Liver (tissue), 9 donors: ENCODE measurements around the gene CASQ2. TPM values are rescaled to one million over a fixed set of nuclear protein-coding genes. Genes with fewer than 3 reads are reported as not detected.

Experiments used
- DNase-seq: peaks from one replicate; pipeline ENCODE4 v3.0.0-alpha.2; 2017; ENCODE audit warnings: low spot score
- H3K27ac ChIP-seq, 2 donors: one replicate each; pipeline ENCODE4 v1.7.0; 2013; ENCODE audit warnings: inconsistent platforms in 2 of 2, low read length in 2 of 2, control low read depth in 1 of 2, low read depth in 1 of 2, mild to moderate bottlenecking in 1 of 2
- H3K27me3 ChIP-seq, 4 donors: one replicate each; pipeline versions ENCODE4 v1.6.1 to v1.7.0; 2013; ENCODE audit warnings: low read length in 3 of 4, inconsistent platforms in 1 of 4, mild to moderate bottlenecking in 1 of 4, moderate library complexity in 1 of 4; ENCODE audit not compliant: control insufficient read depth in 4 of 4, insufficient read depth in 4 of 4
- H3K36me3 ChIP-seq, 4 donors: one replicate each; pipeline versions ENCODE4 v1.6.1 to v1.7.0; 2013; ENCODE audit warnings: low read length in 3 of 4, mild to moderate bottlenecking in 3 of 4, low read depth in 1 of 4, moderate library complexity in 1 of 4; ENCODE audit not compliant: control insufficient read depth in 4 of 4, insufficient read depth in 3 of 4
- H3K4me1 ChIP-seq, 4 donors: one replicate each; pipeline versions ENCODE4 v1.6.1 to v1.7.0; 2013; ENCODE audit warnings: low read length in 3 of 4, mild to moderate bottlenecking in 3 of 4, moderate library complexity in 1 of 4; ENCODE audit not compliant: control insufficient read depth in 4 of 4, insufficient read depth in 4 of 4
- H3K4me3 ChIP-seq, 3 donors: one replicate each; pipeline versions ENCODE4 v1.6.1 to v1.7.0; 2013; ENCODE audit warnings: low read length in 3 of 3, control low read depth in 1 of 3, low read depth in 1 of 3, mild to moderate bottlenecking in 1 of 3
- H3K9ac ChIP-seq, 2 donors: one replicate each; pipeline ENCODE4 v1.7.0; 2013; ENCODE audit warnings: low read length in 2 of 2, mild to moderate bottlenecking in 2 of 2, moderate library complexity in 2 of 2, control low read depth in 1 of 2, low read depth in 1 of 2
- H3K9me3 ChIP-seq, 4 donors: one replicate each; pipeline versions ENCODE4 v1.6.1 to v1.7.0; 2013; ENCODE audit warnings: low read length in 3 of 4; ENCODE audit not compliant: control insufficient read depth in 4 of 4
- ATF3 ChIP-seq: IDR thresholded peaks from 2 replicates; pipeline ENCODE4 v1.6.1; 2016; ENCODE audit warnings: antibody characterized with exemption
- CTCF ChIP-seq: fragments of 150-350 bp; IDR thresholded peaks from 2 replicates; pipeline ENCODE4 v1.5.1; 2017; ENCODE audit warnings: improper control_type of control experiment, low read depth, low read length; ENCODE audit not compliant: missing input control
- EGR1 ChIP-seq, 2 donors: IDR thresholded peaks; 2 replicates each; pipeline ENCODE4 v1.6.1; 2016 to 2018; ENCODE audit warnings: antibody characterized with exemption in 2 of 2, low read depth in 2 of 2
- FOXA1 ChIP-seq: IDR thresholded peaks from 2 replicates; pipeline ENCODE4 v1.6.1; 2016; ENCODE audit warnings: antibody characterized with exemption
- HNF4G ChIP-seq: IDR thresholded peaks from 2 replicates; pipeline ENCODE4 v1.6.1; 2016; ENCODE audit warnings: antibody characterized with exemption
- NR2F2 ChIP-seq: IDR thresholded peaks from 2 replicates; pipeline ENCODE4 v1.6.1; 2016; ENCODE audit warnings: antibody characterized with exemption
- RAD21 ChIP-seq, 2 donors: IDR thresholded peaks; 2 replicates each; pipeline ENCODE4 v1.6.1; 2016; ENCODE audit warnings: antibody characterized with exemption in 2 of 2, mild to moderate bottlenecking in 2 of 2
- REST ChIP-seq: IDR thresholded peaks from 2 replicates; pipeline ENCODE4 v1.6.1; 2016; ENCODE audit warnings: antibody characterized with exemption, mild to moderate bottlenecking
- RXRA ChIP-seq, 2 donors: IDR thresholded peaks; 2 replicates each; pipeline ENCODE4 v1.6.1; 2017 to 2018; ENCODE audit warnings: antibody characterized with exemption in 2 of 2, mild to moderate bottlenecking in 1 of 2
- WGBS: extraction: QIAGEN DNeasy Blood & Tissue Kit; methylation state at CpG from one replicate; pipeline ENCODE4 v1.1.7; 2013; 5-methylcytosine and 5-hydroxymethylcytosine counted together
- polyA plus RNA-seq, 2 donors: library from polyadenylated mRNA; stranded (reverse) in 1 of 2; unstranded in 1 of 2; fragments of 200-250 nt in 1 of 2; fragments of >200 nt in 1 of 2; fragmentation: Nextera tagmentation in 1 of 2; extraction: Ambion mirVana in 1 of 2; gene quantifications; one replicate each; pipeline versions ENCODE4 v1.2.1 to v1.2.3, GENCODE V29; 2013 to 2015
- total RNA-seq, 2 donors: library from RNA; depleted of rRNA; stranded (reverse); fragments of >200 nt; gene quantifications; one replicate each; pipeline ENCODE4 v1.2.3, GENCODE V29; 2014
- donor health status: healthy.
- donor health status: healthy.
- donor health status: healthy.
- donor health status: healthy.
- donor health status: healthy.

CASQ2 gene
- total and polyA plus RNA-seq, 4 donors, result 0.33 to 1.1 TPM; not detected in 2

- H3K4me1 ChIP-seq, result no peaks in the 10 kb centered on the region
- no peaks in the 10 kb centered on the region for H3K36me3 ChIP-seq
- H3K27me3 ChIP-seq, result peaks cover 0 to 10% (median 2%) of the 10 kb centered on the region in 4 donors
- H3K9me3 ChIP-seq, result no peaks in the 10 kb centered on the region
- H3K4me3 ChIP-seq, result no peak overlapping the region
- no peak overlapping the region for H3K9ac ChIP-seq
- DNase-seq, result no peak
- WGBS, result 54% methylated on average over 8 of the region's 8 CpGs
- H3K27ac ChIP-seq, result no peak overlapping the region
- TF ChIP-seq CTCF (peak; percentile 43), RAD21 (IDR thresholded peaks at IDR 0.05) (peak; percentile 66 to 75), ATF3 (no peak), FOXA1 (no peak)
Measured at GRCh38 chr1:115706587-115707425, 61.7 kb downstream of the CASQ2 start.

GRCh38 chr1:115705963-115706362 is 62.6 kb downstream of the CASQ2 start:
- Histone ChIP-seq H3K4me3 (no peak overlapping the region), H3K36me3 (no peaks in the 10 kb centered on the region), H3K27me3 (peaks cover 0 to 10% (median 2%) of the 10 kb centered on the region in 4 donors), H3K9me3 (no peaks in the 10 kb centered on the region), H3K4me1 (no peaks in the 10 kb centered on the region), H3K9ac (no peak overlapping the region), H3K27ac (no peak overlapping the region)
- no peak for TF ChIP-seq NR2F2
- TF ChIP-seq RXRA (IDR thresholded peaks at IDR 0.05), result no peak
- TF ChIP-seq REST, result no peak
- no peak for TF ChIP-seq ATF3
- TF ChIP-seq EGR1 (IDR thresholded peaks at IDR 0.05; ENCODE audit: low read depth in 2 of 2), result no peak
- no peak for TF ChIP-seq HNF4G
- DNase-seq, result no peak
- WGBS, result 90% methylated on average over 9 of the region's 9 CpGs
